ENCODE results near the gene CHAMP1.

- TF ChIP-seq CTCF (IDR thresholded peaks at IDR 0.05) (no peak), POLR2A (IDR thresholded peaks at IDR 0.05) (no peak), POLR2AphosphoS5 (IDR thresholded peaks at IDR 0.05) (no peak), EP300 (IDR thresholded peaks at IDR 0.05) (no peak)
Observed at GRCh38 chr13:114264886-114265611, 49.3 kb upstream of the CHAMP1 start.
